Astrocyte of the hippocampus (primary cell): ENCODE data around the gene ZBTB8B.
"Not testable (repeated sequence)": the region's sequence is repeated elsewhere in the genome, so short reads cannot be mapped to it uniquely, and the experiment has no call there.

Source experiments
- DNase-seq: peaks from one replicate; pipeline ENCODE4 v3.0.0; 2011; ENCODE audit warnings: low read depth, low spot score

The ZBTB8B gene

GRCh38 chr1:32464716-32465577, at the start of gene ZBTB8B:
Gene ZBTB8B, plus strand, starts transcription at chr1:32465072. Its CDS starts 5,553 bp downstream, at chr1:32470625.
- peak; percentile 95 for DNase-seq

- no peak for DNase-seq
Measured at GRCh38 chr1:32421775-32422174, 43.1 kb upstream of the ZBTB8B start.

GRCh38 chr1:32426489-32427255, 38.2 kb upstream of the ZBTB8B start:
- DNase-seq, result peak; percentile 48

GRCh38 chr1:32427264-32427963, 37.5 kb upstream of the ZBTB8B start:
- DNase-seq, result no peak

- no peak for DNase-seq
Measured at GRCh38 chr1:32431736-32432400, 33.0 kb upstream of the ZBTB8B start.

- no peak for DNase-seq
Measured at GRCh38 chr1:32438136-32438535, 26.7 kb upstream of the ZBTB8B start.

GRCh38 chr1:32438777-32439176, 26.1 kb upstream of the ZBTB8B start:
- not testable (repeated sequence) for DNase-seq

GRCh38 chr1:32441467-32441866, 23.4 kb upstream of the ZBTB8B start:
- DNase-seq, result not testable (repeated sequence)

- peak; percentile 90 for DNase-seq
Measured at GRCh38 chr1:32447469-32448185, 17.2 kb upstream of the ZBTB8B start.

- DNase-seq, result peak; percentile 82
Measured at GRCh38 chr1:32448186-32448772, 16.6 kb upstream of the ZBTB8B start.

GRCh38 chr1:32448773-32449456, 16.0 kb upstream of the ZBTB8B start:
- DNase-seq, result peak; percentile 19

- DNase-seq, result not testable (repeated sequence)
Measured at GRCh38 chr1:32449457-32449831, 15.4 kb upstream of the ZBTB8B start.

- DNase-seq, result peak; percentile 17
Measured at GRCh38 chr1:32454726-32455125, 10.1 kb upstream of the ZBTB8B start.

GRCh38 chr1:32455958-32456357, 8.9 kb upstream of the ZBTB8B start:
- no peak for DNase-seq

- DNase-seq, result not testable (repeated sequence)
Measured at GRCh38 chr1:32458798-32459197, 6.1 kb upstream of the ZBTB8B start.

- not testable (repeated sequence) for DNase-seq
Measured at GRCh38 chr1:32462977-32463376, 1.9 kb upstream of the ZBTB8B start.

- DNase-seq, result peak; percentile 47
Measured at GRCh38 chr1:32464191-32464715, 619 bp upstream of the ZBTB8B start.

- no peak for DNase-seq
Measured at GRCh38 chr1:32465578-32465933, 684 bp downstream of the ZBTB8B start.

GRCh38 chr1:32466761-32467160, 1.9 kb downstream of the ZBTB8B start:
- DNase-seq, result no peak

- DNase-seq, result no peak
Measured at GRCh38 chr1:32468791-32469190, 3.9 kb downstream of the ZBTB8B start.
